HG03469 (cell line): Measurements from ENCODE around the gene TPRN.
A peak's percentile ranks its signal among the peaks of the same experiment; 100 is the strongest.

Source experiments
- ATAC-seq: cut with Tn5 transposase; IDR thresholded peaks from one replicate; pipeline ENCODE4 v1.9.1; 2021; ENCODE audit warnings: mild to moderate bottlenecking, moderate library complexity, moderate number of reproducible peaks; ENCODE audit not compliant: unreplicated experiment

TPRN gene

GRCh38 chr9:137213160-137214060 is 12.9 kb upstream of the TPRN start:
- no peak for ATAC-seq

GRCh38 chr9:137212520-137212919 is 12.0 kb upstream of the TPRN start:
- ATAC-seq, result no peak

- ATAC-seq, result no peak
Observed at GRCh38 chr9:137211532-137211931, 11.0 kb upstream of the TPRN start.

DNA sequence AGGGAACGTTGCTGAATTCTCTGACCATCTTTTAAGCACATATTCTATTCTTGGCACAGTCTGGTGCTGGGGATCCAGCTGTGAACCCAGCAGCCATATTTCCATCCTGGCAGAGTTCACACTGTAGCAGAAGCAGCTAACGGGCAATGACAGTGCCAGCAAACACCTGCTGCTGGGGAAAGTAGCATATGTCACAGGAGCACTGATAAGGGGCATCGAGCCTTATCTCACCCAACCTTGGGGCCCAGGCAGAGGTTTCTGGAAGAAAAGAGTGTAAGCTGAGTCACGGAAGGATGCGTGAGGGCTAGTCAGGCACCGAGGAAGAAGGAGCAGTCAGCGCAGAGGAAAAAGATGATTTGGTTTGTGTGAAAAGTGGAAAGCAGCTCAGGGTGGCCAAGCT is 6.1 kb upstream of the TPRN start:
- ATAC-seq, result no peak

DNA sequence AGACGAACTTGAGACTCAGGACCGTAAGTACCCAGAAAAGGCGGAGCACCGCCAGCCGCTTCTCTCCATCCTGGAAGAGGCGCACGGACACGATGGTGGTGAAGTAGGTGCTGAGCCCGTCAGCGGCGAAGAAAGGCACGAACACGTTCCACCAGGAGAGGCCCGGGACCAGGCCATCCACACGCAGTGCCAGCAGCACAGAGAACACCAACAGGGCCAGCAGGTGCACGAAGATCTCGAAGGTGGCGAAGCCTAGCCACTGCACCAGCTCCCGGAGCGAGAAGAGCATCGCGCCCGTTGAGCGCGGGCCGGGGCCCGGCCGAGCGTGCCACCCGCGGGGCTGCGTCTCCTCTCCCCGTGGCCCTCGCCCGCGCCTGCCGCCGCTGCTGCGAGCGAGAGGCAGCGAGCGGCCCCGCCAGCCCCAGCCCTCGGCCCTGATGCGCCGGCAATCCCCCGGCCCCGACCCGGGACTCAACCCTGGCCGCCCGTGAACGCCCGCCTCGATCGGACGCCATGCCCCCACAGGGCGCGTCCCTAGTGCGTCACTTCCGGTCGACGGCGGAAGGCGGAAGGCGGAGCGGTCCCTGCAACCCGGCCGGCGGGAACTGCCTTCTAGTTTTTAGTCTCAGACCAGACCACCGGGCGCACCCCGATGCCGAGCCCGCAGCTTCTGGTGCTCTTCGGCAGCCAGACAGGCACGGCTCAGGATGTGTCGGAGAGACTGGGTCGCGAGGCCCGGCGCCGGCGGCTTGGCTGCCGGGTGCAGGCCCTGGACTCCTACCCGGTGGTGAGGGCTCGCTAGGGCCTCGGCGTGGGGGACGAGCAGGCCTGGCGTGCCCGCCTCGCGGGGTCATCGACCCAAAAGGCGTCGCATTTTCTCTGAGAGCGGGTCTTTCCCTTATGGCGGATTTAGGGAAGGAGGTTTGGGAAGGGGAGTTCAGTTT is 4.9 kb upstream of the TPRN start, which contains the start of the genes NDOR1 and TMEM203:
NDOR1 (plus strand) TSS at position 575 of the 944 bp plus-strand sequence; CDS start at position 653, 78 bp downstream.
TMEM203 (minus strand) TSS at position 523 of the 944 bp plus-strand sequence; CDS start at position 289, 234 bp downstream.
- ATAC-seq, result peak; percentile 36

DNA sequence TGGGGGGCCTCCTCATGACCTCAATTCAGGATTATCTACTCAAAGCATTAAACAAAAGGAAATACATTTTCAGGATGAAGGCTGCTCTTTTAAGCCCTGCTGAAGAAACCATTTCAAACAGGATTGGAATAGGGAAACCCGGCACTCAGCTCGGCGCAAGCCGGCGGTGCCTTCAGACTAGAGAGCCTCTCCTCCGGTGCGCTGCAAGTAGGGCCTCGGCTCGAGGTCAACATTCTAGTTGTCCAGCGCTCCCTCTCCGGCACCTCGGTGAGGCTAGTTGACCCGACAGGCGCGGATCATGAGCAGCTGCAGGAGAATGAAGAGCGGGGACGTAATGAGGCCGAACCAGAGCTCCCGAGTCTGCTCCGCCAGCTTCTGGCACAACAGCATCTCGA is 4.2 kb upstream of the TPRN start:
- no peak for ATAC-seq

- ATAC-seq, result no peak
Observed at GRCh38 chr9:137202966-137203365, 2.4 kb upstream of the TPRN start.

DNA sequence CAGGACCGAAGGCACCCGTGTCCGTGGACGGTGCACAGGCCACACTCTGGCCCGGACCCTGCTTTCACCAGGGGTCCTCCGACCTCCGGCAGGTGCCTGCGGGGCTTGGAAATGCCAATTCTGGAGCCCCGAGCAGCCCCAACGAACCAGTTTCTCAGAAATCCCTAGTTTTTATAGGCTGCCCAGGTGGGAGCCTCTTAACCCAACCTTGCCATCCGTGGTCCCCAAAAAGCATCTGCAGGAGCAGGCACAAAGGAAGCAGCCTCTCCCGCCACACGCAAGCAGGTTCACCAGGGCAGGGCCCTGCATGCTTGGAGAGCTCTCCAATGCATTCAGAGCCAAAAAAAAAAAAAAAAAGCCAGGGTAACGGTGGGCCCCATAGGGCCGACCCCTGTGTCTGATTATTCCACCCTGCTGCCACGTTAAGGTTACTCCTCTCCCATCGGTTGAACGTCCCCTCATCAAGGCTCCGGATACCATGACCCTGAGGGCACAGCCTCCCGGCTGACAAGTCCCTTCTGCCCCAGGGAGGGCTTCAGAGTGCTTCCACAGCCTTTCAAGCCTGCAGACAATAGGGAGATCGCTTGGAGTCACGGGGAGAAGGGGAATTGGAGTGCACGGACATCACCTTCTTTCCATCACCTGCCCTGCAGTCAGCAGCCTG is 796 bp upstream of the TPRN start:
- ATAC-seq, result no peak

GRCh38 chr9:137199411-137200121 is 975 bp downstream of the TPRN start:
- ATAC-seq, result no peak

DNA sequence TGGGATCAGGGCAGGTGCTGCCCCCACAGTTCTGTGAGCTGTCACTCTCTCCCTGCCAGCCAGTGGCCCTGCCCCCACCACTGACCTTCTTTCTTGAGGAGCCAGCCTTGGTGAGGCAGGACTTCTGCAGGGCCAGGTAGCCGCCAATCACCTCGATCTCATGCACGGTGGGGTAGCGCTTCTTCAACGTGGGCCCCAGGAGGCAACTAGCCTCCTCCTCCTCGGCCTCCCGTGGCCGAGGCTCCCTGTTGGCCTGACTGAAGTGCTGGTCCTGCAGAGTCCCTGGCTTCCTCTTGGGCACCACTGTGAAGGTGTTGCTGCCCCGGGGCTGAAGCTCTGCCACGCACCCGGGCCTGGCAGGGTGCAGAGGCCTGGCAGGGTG is 1.6 kb downstream of the TPRN start:
- ATAC-seq, result no peak

DNA sequence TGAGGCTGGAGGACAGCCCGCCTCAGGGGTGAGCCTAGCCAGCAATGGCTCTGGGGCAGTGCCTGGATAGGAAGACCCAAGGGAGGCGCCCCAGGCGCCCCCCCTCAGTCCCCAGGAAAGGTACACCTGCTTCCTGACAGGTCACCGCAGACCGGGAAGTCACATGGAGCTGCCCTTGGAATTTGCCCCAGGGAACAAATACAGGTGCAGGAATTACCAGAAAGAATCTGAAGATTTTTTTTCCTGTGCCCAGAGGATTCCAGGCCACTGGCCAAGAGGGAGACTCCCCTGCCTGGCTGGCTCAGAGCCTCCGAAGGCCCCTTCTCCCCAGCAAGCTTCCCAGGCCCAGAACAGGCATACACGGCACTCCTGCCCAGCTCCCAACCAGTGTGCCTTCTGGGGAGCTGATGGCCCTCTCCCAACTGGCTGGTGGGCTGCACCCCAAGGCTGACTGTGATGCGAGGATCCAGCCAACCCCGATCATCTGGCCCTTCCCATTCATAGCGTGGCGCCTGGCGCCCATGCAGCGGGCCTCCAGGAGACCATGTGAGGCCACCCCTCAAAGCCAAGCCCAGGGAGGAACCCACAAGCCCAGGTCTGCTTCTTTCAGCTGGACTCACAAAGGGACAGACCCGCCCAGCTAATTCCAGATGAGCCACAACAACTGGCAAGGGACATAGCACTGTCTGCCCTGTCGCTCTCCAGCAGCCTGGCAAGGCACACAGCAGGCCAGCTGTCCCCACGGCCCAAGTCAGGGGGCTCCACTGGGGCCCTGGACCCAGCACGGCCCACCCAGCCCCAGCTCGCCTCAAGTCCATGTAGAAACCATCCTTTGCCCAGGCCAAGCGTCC is 2.3 kb downstream of the TPRN start:
- no peak for ATAC-seq

- ATAC-seq, result no peak
Observed at GRCh38 chr9:137195525-137196220, 4.9 kb downstream of the TPRN start.

GRCh38 chr9:137194909-137195308 is 5.6 kb downstream of the TPRN start:
- no peak for ATAC-seq

- no peak for ATAC-seq
Observed at GRCh38 chr9:137194388-137194787, 6.2 kb downstream of the TPRN start.

- ATAC-seq, result no peak
Observed at GRCh38 chr9:137193771-137194170, 6.8 kb downstream of the TPRN start.

DNA sequence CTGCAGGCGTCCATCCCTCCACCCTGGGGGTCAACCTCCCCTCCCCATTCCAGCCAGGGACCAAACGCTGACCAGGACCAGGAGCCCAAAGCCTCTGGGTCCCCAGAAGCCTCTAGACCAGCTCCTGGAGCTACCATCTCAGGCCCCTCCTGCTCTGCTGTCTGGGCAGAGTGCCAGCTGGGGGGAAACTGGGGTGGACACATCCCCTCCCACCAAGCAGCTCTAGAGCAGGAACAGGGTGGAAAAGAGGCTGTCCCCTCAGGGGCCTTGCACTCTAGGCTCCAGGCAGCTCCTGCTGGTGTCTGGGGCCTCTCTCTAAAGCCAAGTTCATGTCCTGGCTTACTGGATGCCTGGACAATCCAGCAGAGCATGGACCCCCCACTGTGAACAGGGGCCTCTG is 7.7 kb downstream of the TPRN start:
- no peak for ATAC-seq

DNA sequence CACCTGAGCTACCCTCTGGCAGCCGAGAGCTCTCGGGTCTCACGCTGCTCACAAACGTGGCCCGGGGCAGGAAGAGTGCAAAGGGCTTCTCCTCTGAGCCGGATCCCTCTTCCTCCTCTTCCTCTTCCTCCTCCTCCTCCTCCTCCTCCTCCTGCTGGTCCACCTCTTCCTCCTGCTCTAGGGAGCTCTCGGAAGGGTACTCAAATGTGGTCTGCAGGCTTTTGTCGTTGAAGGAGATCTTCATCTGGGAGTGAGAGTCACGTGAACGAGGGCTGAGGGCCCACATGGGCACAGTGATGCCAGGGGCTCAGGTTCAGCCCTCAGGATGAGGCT is 8.1 kb downstream of the TPRN start:
- ATAC-seq, result no peak

- no peak for ATAC-seq
Observed at GRCh38 chr9:137191691-137192447, 8.7 kb downstream of the TPRN start.
